ENCODE results near the gene SS18L1.

DNA sequence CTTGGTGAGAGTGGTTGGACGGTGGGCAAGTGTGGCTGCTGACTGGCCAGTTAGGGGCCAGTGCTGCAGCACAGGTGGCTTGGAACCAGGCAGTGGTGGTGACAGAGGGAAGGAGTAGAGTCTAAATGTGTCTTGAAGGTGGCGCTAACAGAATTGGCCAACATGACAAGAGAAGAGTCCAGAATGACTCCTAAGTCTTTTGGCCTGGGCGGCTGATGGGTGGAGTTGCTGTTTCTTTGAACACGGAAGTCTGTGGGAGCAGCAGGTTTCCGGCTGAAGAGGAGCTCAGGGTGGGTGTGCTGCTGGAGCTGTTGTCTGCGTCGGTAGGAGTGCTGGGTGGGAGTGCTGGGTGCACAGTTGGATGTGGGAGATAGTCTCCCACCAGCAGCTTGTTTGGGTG lies 11.1 kb upstream of the SS18L1 start:
- no peak for TF ChIP-seq CTCF (IDR thresholded peaks at IDR 0.05)
- TF ChIP-seq POLR2AphosphoS5 (IDR thresholded peaks at IDR 0.05): no peak
- TF ChIP-seq POLR2A (IDR thresholded peaks at IDR 0.05): no peak
- TF ChIP-seq EP300 (IDR thresholded peaks at IDR 0.05): no peak
